G401 (cell line): ENCODE results near the gene BIRC7. TPM values are rescaled to one million over a fixed set of nuclear protein-coding genes. Genes with fewer than 3 reads are reported as not detected.

Experiments
- DNase-seq: peaks from one replicate; pipeline ENCODE4 v3.0.0-alpha.2; 2015; ENCODE audit warnings: low spot score
- in situ Hi-C: cut with HindIII; loops from 2 replicates; pipeline ENCODE4 v1.10.0; 2016; ENCODE audit warnings: low sequenced_read_pairs, mixed read lengths
- total RNA-seq: library from RNA; depleted of rRNA; stranded (reverse); fragments of >200 nt; shearing (Covaris generic); gene quantifications from 2 replicates; pipeline ENCODE4 v1.2.3, GENCODE V29; 2014

BIRC7 gene
- total RNA-seq, 1 experiment from 2014 or later: 68.2 TPM

DNA sequence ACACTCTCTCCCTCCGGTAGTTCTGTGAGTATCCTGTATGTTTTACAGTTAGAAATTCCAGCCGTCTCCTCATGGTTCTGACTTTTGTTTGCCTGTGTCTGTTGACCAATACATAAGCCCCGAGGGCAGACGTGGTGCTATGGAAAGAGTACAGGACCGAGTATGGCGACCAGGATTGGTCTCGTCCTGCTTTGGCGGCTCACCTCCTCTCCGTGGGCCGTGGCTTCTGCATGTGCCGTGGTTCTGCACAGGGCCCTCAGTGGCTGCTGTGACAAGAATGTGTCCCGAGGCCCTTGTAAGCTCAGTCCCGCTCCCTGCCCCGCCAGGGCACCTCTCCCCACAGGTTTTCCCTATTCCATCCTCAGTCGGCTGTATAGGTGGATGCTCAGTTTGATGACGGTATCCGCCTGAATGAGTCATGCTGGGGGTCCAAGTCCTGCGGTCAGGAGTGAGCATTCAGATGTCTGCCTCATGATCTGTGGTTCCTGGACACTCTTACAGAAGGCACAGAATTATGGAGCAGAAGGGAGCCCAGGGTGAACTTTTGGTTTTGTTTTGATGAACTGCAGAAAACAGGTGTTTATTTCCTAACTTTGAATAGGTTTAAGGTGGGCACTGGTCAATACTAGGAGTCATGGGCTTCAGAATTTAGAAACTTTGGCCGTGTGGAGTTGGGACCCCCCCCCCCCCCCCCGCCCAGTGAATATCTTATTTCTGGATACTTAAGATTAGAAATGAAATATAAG is 38.1 kb downstream of the BIRC7 start:
- in situ Hi-C loops: no loop called here
- no peak for DNase-seq

DNA sequence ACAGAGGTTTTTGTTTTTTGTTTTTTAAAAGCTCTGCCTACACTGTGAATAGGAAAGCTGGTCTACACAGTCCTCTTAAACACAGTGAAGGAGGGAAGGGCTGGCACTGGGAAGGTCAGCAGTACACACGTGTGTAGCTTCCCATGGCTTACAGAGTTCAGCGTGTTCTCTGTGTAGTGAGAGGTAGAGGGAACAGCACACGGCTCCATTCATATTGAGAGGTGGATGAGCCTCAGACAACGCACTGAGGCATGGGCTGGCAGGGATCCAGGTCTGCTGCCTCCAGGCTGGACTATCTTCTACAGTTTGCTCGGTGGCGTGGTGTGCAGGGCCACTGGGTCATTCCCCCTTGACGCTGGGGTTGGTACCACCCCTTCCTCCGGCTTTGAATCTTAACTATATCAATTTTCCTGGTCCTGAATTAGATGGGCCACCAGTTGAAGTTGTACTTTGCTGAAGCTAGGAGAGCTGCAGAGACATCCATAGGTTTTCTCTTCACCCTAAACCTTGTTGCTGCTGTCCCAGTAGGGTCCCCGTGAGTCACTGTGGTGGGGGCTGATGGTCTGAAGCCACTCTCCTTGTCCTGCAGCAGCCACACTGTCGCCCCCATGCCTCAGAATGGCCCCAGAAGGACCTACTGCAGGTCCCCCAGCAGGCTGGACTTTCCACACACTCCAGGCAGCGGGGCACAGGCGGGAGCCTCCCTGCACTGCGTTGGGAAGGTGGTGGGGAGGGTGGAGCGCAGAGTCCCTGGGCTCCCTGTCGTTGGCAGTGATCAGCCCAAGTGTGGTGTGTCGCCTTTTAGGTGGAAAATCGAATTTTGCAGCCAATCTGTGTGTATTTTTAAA is 38.9 kb downstream of the BIRC7 start:
- in situ Hi-C loops: loop anchor here (25.0 kb wide), 2 partner anchors 113 to 187 kb away; no protein-coding TSS in a partner anchor

DNA sequence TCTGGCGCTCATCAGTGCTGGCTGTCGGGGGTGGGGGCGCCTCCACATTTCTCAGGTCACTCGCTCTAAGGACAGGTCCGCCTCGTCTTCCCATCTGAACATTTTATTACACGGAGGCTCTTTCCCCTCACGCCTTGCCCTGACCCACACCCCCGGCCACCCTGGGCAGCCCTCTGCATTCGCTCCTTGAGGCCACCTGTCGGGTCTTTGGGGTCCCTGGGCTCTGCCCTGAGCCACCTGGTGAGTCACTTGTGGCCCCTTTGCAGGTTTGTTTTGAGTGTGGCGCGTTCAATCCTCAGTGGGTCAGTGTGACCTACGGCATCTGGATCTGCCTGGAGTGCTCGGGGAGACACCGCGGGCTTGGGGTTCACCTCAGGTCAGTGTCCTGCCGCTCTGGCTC is 40.1 kb downstream of the BIRC7 start:
- in situ Hi-C loops: loop anchor here (25.0 kb wide), 2 partner anchors 111 to 189 kb away; no protein-coding TSS in a partner anchor
- DNase-seq: no peak

More for the DNA sequence above, 38.9 kb downstream of the BIRC7 start:
- DNase-seq: no peak

DNA sequence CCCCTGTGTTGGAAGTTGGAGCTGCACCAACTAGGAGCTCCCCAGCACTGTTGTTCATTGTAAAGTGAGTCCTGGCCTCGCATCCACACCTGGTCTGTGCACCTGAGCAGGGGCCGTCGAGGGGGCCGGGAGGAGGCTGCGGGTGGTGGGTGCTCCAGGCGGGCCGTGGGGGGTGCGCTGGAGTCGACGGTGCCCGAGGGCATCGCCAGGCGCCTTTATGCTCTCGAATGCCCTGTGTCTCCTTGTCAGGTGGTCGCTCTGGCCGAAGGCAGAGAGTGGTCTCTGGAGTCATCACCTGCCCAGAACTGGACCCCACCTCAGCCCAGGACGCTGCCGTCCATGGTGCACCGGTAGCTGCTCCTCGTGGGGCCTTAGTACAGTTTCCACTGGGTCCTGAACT is 41.3 kb downstream of the BIRC7 start:
- in situ Hi-C loops: loop anchor here (25.0 kb wide), 2 partner anchors 110 to 190 kb away; no protein-coding TSS in a partner anchor
- no peak for DNase-seq

DNA sequence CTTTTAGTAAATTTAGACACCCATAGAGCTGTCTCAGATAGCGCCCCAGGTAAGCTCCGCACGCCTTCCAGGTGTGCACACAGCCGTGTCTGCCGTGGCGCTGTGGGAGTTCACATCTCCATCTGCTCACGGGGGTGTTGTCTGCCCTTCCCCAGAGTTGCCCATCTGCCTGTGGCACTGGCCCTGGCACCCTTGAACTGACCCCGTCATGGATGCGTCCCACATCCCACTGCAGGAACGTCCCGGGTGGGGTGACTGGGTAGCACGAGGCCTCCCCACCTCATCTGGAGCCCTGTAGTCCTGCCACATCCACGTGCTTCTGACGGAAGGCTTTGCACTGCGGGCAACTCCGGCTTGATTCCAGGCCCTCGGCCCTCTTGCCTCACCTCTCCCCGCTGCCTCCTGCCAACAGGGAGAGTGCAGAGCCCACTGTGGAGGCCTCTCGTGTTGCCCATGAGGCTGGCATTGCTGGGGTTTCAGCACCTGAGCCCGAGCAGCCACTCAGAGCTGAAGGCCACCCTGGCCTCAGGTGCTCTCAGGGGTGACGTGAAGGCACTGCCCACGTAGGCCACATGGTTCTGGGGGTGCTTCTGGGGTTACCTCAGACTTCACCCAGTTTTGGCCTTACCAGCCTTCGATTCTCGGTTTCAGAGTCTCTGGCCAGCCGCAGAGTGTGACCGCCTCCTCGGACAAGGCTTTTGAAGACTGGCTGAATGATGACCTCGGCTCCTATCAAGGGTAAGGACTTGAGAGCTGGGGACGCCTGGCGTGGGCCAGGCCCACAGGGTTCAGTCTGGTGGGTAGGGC is 42.0 kb downstream of the BIRC7 start:
- no peak for DNase-seq
- in situ Hi-C loops: loop anchor here (25.0 kb wide), 2 partner anchors 110 to 190 kb away; no protein-coding TSS in a partner anchor

DNA sequence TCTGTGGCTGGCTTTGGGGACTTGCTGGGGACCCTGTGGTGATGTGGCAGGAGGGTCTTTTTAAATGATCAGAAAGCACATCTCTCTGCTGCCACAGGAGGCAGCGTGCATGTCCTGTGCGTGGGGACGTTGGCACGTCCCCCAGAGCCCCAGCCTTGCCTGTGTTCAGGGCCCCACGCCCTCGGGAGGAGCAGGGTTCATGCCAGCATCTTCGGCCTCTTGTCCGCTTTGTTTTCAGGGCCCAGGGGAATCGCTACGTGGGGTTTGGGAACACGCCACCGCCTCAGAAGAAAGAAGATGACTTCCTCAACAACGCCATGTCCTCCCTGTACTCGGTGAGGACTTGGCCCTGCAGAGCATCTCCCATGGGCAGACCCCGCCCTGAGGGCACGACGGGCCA is 43.0 kb downstream of the BIRC7 start:
- in situ Hi-C loops: loop anchor here (25.0 kb wide), 2 partner anchors 109 to 191 kb away; no protein-coding TSS in a partner anchor
- DNase-seq: no peak

DNA sequence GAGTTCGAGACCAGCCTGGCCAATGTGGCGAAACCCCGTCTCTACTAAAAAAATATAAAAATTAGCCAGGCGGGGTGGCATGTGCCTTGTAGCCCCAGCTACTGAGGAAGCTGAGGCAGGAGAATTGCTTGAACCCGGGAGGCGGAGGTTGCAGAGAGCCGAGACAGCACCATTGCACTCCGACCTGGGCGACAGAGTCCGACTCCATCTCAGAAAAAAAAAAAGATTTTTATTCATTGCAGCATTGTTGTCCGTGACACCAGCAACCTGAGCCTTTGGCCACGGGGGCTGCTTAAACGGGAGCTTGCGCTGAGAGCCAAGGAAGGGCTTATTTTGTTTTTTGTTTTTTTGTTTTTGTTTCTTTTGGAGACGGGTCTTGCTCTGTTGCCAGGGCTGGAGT is 44.2 kb downstream of the BIRC7 start:
- DNase-seq: no peak
- in situ Hi-C loops: loop anchor here (25.0 kb wide), 2 partner anchors 107 to 193 kb away; no protein-coding TSS in a partner anchor

DNA sequence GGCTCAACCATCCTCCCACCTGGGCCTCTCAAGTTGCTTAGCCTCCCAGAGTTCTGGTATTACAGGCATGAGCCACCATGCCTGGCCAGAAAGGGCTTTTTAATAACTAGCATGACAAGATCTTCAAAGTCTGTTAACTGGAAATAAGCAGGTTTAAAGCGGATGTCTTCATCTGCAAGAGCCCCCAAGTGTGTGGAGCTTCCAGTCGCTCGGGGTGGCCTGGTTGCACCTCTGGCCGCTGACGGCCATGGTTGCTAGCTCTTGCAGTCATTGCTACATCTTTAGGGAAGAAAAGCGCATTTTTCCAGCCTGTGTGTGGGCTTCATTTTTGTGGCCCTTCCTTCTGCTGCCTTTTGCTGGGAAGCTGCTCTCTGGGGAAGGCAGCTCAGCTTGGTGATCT is 44.7 kb downstream of the BIRC7 start:
- in situ Hi-C loops: loop anchor here (25.0 kb wide), 2 partner anchors 107 to 193 kb away; no protein-coding TSS in a partner anchor
- DNase-seq: no peak

DNA sequence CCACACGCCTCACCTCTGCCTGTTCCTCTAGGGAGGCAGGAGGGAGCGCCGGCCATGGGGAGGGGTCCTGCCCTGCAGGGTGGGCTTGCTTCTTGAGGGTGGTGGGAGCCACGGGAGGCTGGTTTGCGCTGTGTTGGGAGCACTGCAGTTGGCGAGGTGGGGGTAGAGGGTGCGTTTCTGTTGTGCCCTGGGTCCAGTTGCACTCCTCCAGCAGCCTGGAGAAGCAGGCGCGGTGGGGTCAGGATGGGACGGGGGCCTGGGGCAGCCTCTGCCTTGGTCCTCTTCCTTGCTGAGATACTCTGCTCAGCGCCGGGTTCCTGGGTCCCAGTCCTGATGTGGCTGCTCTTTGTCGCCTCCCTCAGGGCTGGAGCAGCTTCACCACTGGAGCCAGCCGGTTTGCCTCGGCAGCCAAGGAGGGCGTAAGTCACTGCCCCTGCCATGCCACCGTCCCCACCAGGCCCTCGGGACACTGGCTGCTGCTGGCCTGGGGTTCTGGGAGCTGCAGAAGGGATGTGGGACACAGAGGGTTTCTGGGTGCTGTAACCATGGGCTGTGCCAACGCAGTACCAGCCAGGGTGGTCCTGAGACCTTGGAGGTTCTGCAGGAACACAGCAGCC is 45.3 kb downstream of the BIRC7 start:
- DNase-seq: no peak
- in situ Hi-C loops: loop anchor here (25.0 kb wide), 2 partner anchors 106 to 194 kb away; no protein-coding TSS in a partner anchor

DNA sequence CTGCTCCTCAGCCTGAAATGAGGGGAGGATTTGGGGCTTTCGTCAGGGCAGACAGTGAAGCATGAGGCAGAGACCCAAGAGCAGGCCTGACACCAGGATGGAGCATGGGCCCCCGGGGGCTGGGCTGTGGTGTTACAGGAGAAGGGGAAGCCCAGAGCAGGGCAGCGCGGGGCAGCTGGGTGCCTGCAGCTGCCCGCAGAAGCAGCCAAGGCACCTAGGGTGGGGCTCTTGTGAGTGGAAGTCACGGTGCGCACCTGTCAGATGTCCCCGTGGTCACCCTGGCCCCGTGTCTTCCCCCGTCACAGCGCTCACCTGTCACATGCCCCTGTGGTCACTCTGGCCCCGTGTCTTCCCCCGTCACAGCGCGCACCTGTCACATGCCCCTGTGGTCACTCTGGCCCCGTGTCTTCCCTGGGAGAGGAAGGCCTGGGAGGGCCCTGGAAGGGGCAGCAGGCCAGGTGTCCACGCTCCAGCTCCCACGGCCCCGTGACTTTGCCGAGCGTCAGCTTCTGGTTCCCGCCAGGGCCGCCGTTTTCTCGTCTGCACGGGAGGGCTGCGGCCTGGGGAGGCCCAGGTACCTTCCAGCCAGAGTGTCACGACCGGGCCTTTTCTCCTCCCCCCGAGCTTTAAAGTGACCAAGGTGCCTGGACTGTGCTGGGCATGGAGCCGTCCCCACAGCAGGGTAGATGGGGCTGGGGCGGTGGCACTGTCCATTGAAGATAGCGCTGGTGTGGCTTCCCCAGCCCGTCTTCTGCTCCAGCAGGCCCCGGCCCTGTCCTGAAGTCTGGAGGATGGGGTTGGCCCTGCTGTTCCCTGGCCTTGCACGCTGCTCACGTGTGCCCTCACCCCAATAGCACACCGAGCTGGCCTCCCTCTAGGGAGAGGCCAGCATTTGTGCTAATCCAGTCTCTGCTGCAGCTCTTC is 46.3 kb downstream of the BIRC7 start:
- DNase-seq: no peak
- in situ Hi-C loops: loop anchor here (25.0 kb wide), 2 partner anchors 105 to 195 kb away; no protein-coding TSS in a partner anchor

DNA sequence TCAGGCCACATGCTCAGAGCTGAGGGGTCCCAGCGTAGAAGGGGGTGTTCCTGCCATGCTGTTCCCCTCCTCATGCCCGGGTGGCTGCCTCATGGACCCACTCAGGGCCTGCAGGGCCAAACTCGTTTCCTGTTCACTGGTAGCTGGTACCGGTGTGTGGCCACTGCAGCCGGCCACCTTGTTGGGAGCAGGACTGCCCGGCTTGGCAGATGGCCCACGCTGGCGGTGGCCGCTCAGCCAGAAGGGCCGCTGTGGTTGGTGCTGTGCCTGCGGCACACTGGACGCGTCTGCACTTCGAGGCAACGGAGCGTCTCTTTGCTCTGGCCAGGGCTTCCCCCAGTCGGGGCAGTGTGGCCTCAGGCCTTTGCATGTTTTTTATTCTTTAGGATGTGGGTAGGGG is 47.2 kb downstream of the BIRC7 start:
- peak; percentile 66 for DNase-seq
- in situ Hi-C loops: loop anchor here (25.0 kb wide), 2 partner anchors 104 to 196 kb away; no protein-coding TSS in a partner anchor

DNA sequence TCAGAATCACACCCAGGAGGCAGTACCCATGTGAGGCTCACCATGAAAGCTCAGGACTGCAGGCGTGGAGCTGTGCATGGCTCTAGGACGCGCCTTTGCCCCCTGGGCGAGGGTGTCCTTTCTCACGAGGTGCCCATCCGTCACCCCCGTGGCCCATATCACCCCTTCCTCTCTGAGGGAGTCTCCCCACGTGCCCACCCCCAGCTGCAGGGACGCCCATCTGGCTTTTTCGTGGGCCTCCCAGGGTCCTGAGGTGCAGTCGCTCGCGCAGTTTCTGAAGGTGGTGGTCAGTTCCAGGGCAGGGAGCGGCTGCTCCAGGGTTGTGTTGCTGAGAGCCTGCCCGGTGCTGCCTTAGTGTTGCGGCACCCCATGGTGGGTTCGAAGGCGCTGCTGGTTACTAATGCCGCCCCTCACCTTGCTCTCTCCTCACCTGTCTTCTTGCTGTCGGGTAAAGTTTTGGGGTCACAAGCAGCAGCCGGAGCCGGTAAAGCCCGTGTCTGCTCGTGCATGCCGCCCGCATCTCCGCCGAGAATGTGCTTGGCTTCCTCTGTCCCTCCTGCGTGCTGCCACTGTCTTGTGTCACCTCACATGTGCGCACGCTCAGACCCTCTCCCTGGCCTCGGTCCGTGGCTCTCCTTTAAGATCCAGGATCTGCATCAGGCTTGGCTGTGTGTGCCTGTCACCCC is 47.8 kb downstream of the BIRC7 start:
- in situ Hi-C loops: loop anchor here (25.0 kb wide), 2 partner anchors 104 to 196 kb away; no protein-coding TSS in a partner anchor
- DNase-seq: no peak

DNA sequence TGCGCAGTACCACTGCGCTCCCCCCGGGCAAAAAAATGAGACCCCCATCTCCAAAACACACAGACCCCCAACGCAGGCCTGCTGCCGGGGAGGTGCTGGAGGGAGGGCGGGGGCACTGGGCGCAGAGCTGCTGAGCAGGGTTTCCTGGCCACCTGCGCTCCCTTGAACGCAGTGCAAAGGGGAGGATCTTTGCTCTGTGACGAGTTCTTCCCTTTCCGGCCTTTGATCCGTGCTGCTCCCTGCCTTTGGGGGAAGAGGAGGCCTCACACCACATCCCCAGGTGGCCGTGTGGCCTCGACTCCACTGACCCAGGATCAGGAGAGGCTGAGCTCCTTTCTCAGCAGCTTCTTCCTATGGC is 48.4 kb downstream of the BIRC7 start:
- in situ Hi-C loops: loop anchor here (25.0 kb wide), 2 partner anchors 103 to 197 kb away; no protein-coding TSS in a partner anchor
- no peak for DNase-seq

DNA sequence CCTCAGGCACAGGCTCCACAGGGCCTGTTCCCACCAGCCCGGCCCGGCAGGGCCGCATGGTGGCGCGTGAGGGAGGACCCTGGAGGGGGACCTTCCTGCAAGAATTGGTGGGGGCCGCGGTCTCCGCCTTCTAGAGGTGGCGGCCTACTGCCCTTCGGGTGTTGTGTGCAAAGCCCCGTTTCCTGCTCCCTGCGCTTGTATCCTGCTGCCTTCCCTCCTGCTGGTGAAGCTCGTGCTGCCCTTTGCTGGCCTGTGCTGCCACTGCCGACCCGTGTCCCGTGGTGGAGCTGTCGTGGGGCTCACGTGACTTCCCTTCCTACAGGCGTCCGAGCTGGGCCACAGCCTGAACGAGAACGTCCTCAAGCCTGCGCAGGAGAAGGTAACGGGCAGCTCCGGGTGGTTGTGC is 48.8 kb downstream of the BIRC7 start:
- in situ Hi-C loops: loop anchor here (25.0 kb wide), 2 partner anchors 103 to 197 kb away; no protein-coding TSS in a partner anchor
- DNase-seq: no peak

DNA sequence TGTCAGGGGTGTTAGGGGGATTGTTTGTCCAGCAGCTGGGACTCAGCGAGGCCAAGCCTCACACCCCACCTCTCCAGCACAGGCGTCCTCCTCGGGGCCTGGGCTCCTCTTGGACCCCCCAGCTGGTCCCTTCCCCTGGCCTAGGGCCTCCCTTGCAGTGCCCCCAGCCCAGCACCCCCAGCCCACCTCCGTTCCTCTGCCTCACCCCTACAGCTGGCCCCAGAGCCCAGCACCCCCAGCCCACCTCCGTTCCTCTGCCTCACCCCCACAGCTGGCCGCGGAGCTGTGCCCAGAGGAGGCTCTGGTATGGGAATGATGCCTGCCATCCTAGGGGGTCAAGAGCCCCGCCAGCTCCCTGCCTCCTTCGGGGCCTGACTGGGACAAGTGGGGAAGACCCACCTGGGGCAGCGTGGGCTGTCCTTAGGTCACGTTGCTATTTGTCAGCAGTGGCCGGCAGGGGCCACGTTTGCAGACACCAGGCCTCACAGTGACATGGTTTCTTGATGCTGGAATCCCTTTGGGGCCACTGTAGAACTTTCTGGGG is 49.3 kb downstream of the BIRC7 start:
- DNase-seq: no peak
- in situ Hi-C loops: loop anchor here (25.0 kb wide), 2 partner anchors 102 to 198 kb away; no protein-coding TSS in a partner anchor
